Cardiac muscle cell (in vitro differentiated cells and primary cell): ENCODE data around the gene ACOXL. TPM values are rescaled to one million over a fixed set of nuclear protein-coding genes. Genes with fewer than 3 reads are reported as not detected.

ENCODE experiments used
- DNase-seq, 2 donors: peaks; one replicate each; pipeline versions ENCODE4 v3.0.0 to v3.0.0-alpha.2; 2010 to 2017; ENCODE audit warnings: low read depth in 1 of 2, low spot score in 1 of 2
- H3K27ac ChIP-seq: fragments of 200-600 bp; sonication (generic); 2 replicates; pipeline ENCODE4 v1.5.1; 2016
- H3K27me3 ChIP-seq: fragments of 200-600 bp; sonication (generic); 2 replicates; pipeline ENCODE4 v1.6.0; 2016; ENCODE audit warnings: control low read depth
- H3K36me3 ChIP-seq: fragments of 200-600 bp; sonication (generic); 2 replicates; pipeline ENCODE4 v1.5.1; 2016; ENCODE audit warnings: control low read depth
- H3K4me1 ChIP-seq: fragments of 200-600 bp; sonication (generic); 2 replicates; pipeline ENCODE4 v1.8.1; 2017; ENCODE audit warnings: low read depth, mild to moderate bottlenecking, mixed run types
- H3K4me3 ChIP-seq: fragments of 200-600 bp; sonication (generic); 2 replicates; pipeline ENCODE4 v1.5.1; 2016; ENCODE audit warnings: mild to moderate bottlenecking
- H3K9me3 ChIP-seq: fragments of 200-600 bp; sonication (generic); 2 replicates; pipeline ENCODE4 v1.5.1; 2017; ENCODE audit warnings: low read depth, mild to moderate bottlenecking, control low read depth
- CTCF ChIP-seq: IDR thresholded peaks from 2 replicates; pipeline ENCODE4 v1.5.1; 2012; ENCODE audit warnings: low read depth, mild to moderate bottlenecking, low read length
- polyA plus RNA-seq: library from polyadenylated mRNA; unstranded; fragments of >200 nt; fragmentation: Nextera tagmentation; extraction: Ambion mirVana; gene quantifications from 2 replicates; pipeline ENCODE4 v1.2.1, GENCODE V29; 2016
- total RNA-seq: library from RNA; depleted of rRNA; stranded (reverse); fragments of >200 nt; gene quantifications from 2 replicates; pipeline ENCODE4 v1.2.3, GENCODE V29; 2016

ACOXL gene
- total and polyA plus RNA-seq, 2 experiments from 2014 or later = 0.89 to 2.4 TPM

GRCh38 chr2:111017909-111018308, 285.5 kb downstream of the ACOXL start:
- Histone ChIP-seq H3K27me3 (no peaks in the 10 kb centered on the region), H3K9me3 (no peaks in the 10 kb centered on the region), H3K4me3 (no peak overlapping the region), H3K4me1 (no peaks in the 10 kb centered on the region), H3K27ac (no peak overlapping the region), H3K36me3 (no peaks in the 10 kb centered on the region)
- no peak for TF ChIP-seq CTCF
- no peak for DNase-seq

GRCh38 chr2:111019381-111019780, 287.0 kb downstream of the ACOXL start:
- H3K9me3 ChIP-seq = no peaks in the 10 kb centered on the region
- H3K27me3 ChIP-seq = no peaks in the 10 kb centered on the region
- TF ChIP-seq CTCF = no peak
- no peak for DNase-seq
- H3K27ac ChIP-seq = no peak overlapping the region
- H3K4me1 ChIP-seq = no peaks in the 10 kb centered on the region
- no peak overlapping the region for H3K4me3 ChIP-seq
- H3K36me3 ChIP-seq = no peaks in the 10 kb centered on the region

- TF ChIP-seq CTCF = no peak
- Histone ChIP-seq H3K9me3 (no peaks in the 10 kb centered on the region), H3K36me3 (no peaks in the 10 kb centered on the region), H3K27ac (no peak overlapping the region), H3K27me3 (no peaks in the 10 kb centered on the region), H3K4me1 (no peaks in the 10 kb centered on the region), H3K4me3 (no peak overlapping the region)
- DNase-seq = no peak
These were observed 290.3 kb downstream of the ACOXL start for GRCh38 chr2:111022633-111023032.

GRCh38 chr2:111024496-111024895, 292.1 kb downstream of the ACOXL start:
- Histone ChIP-seq H3K27ac (no peak overlapping the region), H3K4me3 (no peak overlapping the region), H3K36me3 (no peaks in the 10 kb centered on the region), H3K27me3 (no peaks in the 10 kb centered on the region), H3K9me3 (no peaks in the 10 kb centered on the region), H3K4me1 (peaks cover 4% of the 10 kb centered on the region)
- no peak for DNase-seq
- no peak for TF ChIP-seq CTCF

DNA sequence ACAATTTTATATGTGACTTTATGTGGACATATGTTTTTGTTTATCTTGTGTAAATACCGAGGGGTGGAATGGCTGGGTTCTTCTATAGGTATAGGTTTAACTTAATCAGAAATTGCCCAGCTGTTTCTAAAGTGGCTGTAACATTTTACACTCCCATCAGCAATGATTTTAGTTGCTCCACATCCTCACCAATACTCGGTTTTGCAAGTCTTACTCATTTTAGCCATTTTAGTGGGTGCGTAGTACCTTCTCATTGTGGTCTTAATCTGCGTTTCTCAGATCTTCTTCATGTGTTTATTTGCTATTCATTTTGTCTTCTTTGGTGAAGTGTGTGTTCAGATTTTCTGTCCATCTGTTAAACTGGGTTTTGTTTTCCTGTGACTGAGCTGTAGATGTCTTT, 292.9 kb downstream of the ACOXL start:
- no peaks in the 10 kb centered on the region for H3K36me3 ChIP-seq

More for the DNA sequence above, 292.9 kb downstream of the ACOXL start:
- Histone ChIP-seq H3K27ac (no peak overlapping the region), H3K4me1 (peaks cover 12% of the 10 kb centered on the region), H3K9me3 (no peaks in the 10 kb centered on the region), H3K4me3 (no peak overlapping the region), H3K27me3 (no peaks in the 10 kb centered on the region)
- DNase-seq = no peak
- TF ChIP-seq CTCF = no peak
